Cardiac septum (tissue), 1 donor: Measurements from ENCODE around the gene ETS1. TPM values are rescaled to one million over a fixed set of nuclear protein-coding genes. Genes with fewer than 3 reads are reported as not detected.

Experiments
- DNase-seq: peaks from one replicate; pipeline ENCODE4 v3.0.0-alpha.2; 2020; ENCODE audit warnings: low spot score
- intact Hi-C: fragments of 100-400 bp; cut with DNase I; formaldehyde crosslinking; loops from one replicate; pipeline ENCODE4 v1.14.0; 2022
- total RNA-seq: library from RNA; stranded (reverse); fragmentation: NEBNext Ultra II Directional; extraction: Animal tissue kit (Norgen Biotek cat#: 25700); gene quantifications from one replicate; pipeline ENCODE4 v1.2.1, GENCODE V29; 2021
- donor health status: DM: no; HTN: no; CAD: no.

Gene ETS1
- total RNA-seq, 1 donor from 2014 or later, result 54.2 TPM

DNA sequence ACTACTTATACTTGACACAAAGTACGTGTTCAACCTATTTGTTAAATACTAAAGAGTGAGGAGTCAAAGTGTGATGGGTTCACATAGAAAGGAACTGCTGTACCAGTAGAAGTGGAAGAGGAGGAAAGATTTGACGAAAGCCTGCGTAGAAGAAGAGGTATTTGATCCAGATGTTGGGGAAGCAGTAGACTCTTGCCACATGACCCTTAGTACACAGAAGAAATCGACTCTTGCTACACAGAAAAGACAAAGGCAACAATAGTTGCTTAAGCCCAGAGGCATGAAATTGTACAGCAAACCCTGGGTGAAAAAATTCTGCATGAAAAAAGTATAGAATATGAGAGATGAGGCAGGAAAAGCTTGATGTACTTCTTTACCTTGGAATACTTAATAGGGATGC is 152.9 kb downstream of the ETS1 start:
- intact Hi-C loops, result no loop called here
- DNase-seq, result no peak

DNA sequence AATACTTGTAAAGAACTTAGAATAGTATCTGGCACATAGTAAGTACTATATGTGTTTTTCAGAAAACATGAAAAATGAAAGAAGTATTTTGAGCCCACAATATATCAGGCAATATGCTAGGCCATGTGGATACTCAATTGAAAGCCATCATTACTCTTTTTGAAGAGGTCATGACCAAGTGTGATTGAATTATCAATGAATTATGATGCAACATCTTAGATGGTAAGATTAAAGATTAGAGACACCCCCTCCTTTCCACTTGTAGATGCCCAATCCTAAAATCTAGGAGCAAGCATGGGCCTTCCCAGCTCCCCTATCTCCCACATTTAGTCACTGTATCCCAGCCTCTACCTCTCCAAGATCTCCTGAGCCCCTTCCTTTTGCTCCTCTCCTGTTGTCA is 154.4 kb downstream of the ETS1 start:
- DNase-seq, result no peak
- intact Hi-C loops, result no loop called here

DNA sequence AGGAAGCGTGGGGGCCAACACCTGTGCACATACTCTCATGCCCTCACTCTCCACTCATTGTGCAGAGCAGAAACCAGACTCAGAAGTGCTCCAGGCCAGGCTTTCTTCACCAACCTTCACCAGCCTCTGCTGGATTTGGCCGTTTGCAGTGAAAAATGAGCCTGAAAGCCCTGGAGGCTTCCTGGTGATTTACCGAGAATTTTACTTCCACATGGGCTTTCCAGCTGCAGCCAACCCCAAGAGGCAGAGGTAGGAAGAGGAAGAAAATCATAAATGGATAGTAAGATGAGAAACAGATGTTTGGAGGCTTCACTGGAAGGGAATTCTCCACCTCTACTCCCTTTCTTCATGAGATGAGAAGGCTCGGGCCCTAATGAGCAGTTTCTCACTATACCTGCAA is 155.4 kb downstream of the ETS1 start:
- intact Hi-C loops, result no loop called here

DNA sequence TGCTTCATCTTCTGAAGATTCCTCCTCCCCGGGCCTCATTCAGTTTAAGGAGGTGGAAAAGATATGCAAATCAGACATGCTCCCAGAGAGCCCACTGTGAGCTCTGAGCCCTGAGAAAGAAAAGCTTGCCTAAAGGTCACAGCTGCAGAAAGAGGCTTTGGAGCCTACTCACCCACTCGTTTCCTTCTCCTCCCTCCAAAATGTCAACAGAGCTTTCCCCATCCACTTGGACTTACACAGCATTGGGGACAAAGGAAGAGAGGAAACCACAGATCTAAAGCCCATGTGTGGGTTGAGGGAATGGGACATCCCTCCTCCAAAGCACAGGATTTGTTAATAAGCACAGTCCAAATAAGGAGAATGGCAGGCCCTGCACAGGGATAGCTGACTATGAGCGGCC is 158.4 kb downstream of the ETS1 start:
- DNase-seq, result no peak
- intact Hi-C loops, result no loop called here

More for the DNA sequence above, 155.4 kb downstream of the ETS1 start:
- DNase-seq, result no peak

DNA sequence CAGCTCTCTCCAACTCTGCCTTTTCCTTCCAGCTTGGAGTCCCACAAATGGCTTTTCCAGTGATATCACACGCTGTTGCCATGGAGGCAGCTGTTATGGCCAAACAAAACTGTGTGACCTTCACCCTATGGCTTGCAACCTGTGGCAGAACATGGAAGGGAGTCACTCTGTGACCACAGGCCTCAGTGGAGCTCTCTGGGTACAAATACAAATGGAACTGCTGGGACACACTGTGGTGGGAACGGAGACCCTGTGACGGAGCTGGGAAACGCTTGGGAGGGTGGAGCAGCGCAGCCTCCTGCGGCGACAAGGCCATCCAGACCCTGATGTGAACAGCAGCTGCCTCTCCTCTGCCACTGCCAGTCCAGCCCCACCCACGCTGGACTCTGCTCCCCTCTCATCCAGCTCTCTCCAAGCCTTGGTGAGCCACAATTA is 162.5 kb downstream of the ETS1 start:
- no peak for DNase-seq
- intact Hi-C loops, result loop anchor here (5.0 kb wide), 1 partner anchor 83 kb away; no protein-coding TSS in a partner anchor

DNA sequence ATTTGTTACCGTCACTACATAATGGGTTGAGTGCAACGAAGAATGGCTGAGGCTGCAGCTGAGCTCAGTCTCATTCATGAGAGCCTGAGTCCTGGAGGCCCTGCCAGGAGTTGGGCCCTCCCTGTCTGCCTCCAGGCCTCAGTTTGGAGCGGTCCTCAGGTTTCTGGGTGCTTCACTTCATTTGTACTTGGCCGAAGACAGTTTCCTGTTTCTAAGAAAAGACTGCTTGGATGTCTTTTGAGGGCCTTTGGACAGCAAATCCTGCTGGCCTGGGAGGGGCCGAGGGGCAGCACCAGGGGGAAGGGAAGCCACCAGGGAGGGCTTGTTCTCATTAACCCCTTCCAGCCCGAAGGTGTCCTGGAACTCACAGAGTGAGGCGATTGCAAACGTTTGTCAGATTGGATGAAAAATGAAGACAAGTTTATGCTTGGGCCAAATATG is 163.1 kb downstream of the ETS1 start:
- intact Hi-C loops, result loop anchor here (5.0 kb wide), 1 partner anchor 82 kb away; no protein-coding TSS in a partner anchor
- peak; percentile 79 for DNase-seq

DNA sequence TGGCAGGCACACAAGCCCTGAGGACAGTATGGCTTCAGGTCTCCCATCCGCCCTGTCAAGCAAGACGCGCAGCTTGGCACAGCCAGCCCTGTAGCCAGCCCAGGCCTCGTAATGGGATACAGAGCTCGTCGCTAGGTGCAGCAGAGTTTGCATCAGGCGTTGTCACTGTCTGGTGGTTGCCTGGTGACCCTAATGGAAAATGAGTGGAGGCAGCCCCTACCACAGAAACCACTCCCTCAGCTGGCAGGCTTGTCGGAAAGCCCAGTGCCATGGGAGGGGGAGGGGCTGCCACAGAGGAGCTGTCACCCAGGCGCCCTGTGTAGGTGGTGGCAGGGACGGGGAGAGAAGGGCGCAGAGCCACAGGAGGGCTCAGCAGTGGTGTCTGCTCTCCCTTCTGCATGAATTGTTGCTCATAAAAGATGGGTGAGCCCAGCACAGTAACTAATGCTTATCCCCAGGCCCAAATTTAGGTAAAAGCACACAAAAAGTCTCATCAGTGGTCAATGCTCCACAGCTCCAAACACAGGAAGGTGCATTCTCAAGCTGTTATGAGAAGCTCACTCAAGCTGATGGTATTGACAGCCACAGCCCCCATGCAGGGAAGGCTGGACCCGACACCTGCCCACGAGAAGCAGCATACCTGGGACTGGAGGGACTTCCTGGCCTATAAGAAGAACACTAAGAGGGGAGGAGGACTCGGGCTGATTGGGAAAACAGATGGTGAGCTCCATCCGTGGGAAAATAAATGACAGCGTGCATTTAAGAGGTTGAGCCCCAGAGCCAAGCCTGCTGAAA is 164.6 kb downstream of the ETS1 start:
- intact Hi-C loops, result loop anchor here (5.0 kb wide), 1 partner anchor 80 kb away; no protein-coding TSS in a partner anchor
- no peak for DNase-seq

DNA sequence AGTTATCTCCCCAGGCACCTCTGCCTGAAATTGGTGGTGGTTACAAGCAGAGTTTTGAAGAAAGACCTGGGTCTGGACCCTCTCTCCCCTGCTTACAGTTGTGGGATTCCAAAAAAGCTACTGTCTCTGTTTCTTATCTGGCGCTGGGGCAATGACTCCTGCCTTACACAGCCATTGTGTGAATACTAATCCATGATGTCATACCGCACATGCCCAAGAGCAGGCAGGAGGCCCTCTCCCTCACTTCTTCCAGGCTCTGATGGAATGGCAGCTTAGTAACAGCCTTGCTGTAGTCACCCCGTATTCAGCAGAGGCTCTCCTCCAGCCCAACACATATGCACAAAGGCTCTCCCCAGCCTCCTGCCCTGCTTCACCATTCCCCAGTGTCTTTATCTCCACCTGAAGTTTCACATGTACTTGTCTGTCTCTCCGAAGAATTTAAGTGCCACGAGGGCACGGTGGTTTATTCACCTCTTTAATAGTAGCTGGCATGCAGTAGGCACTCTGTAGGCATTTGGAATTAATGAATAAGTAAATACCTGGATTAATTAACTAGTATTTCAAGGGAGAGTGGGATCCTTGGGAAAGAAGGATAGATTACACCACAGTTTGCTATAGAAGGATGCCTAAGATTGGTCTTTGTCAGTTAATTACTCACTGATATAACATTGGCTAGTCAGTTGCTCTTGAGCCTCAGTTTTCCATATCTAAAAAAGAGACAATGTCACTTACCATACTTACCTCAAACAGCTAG is 165.6 kb downstream of the ETS1 start:
- intact Hi-C loops, result loop anchor here (5.0 kb wide), 1 partner anchor 79 kb away; no protein-coding TSS in a partner anchor
- no peak for DNase-seq

DNA sequence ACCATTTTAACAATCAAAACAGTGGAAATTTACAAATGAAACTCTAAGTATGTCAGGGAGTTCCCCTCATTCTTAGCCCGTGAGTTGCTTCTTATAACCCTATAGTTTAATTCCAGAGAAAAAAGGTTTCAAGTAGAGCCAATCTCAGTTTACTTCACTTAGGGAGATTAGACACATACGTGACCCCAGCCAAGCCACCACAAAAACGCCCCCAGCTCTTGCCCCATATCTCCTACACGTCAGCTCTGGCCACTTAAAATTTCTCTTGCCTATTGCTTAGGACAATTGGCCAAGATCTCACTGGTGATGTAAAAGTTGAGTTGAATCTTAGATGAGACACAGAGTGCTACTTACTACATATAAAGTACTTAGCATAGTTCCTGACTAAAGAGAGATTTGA is 166.4 kb downstream of the ETS1 start:
- intact Hi-C loops, result loop anchor here (5.0 kb wide), 1 partner anchor 79 kb away; no protein-coding TSS in a partner anchor
- no peak for DNase-seq

DNA sequence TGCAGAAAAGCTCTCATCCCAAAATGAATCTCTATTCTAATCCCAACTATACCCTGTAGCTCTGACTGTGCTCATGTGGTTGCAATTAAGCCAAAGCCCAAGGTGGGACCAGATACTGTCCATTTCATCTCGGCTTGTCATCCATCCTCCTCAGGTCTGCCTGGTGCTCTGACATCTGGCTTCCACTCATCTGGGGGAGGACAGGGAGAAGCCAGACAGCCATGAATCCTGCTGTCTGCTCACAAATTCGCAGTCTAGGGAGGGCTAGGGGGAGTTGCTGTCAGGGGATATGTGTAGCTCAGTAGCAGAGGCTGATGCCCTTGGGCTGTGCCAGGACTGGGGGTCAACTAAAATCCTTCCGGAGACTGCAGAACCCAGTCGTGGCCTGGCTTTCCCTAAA is 167.1 kb downstream of the ETS1 start:
- intact Hi-C loops, result loop anchor here (5.0 kb wide), 1 partner anchor 78 kb away; no protein-coding TSS in a partner anchor
- DNase-seq, result no peak

DNA sequence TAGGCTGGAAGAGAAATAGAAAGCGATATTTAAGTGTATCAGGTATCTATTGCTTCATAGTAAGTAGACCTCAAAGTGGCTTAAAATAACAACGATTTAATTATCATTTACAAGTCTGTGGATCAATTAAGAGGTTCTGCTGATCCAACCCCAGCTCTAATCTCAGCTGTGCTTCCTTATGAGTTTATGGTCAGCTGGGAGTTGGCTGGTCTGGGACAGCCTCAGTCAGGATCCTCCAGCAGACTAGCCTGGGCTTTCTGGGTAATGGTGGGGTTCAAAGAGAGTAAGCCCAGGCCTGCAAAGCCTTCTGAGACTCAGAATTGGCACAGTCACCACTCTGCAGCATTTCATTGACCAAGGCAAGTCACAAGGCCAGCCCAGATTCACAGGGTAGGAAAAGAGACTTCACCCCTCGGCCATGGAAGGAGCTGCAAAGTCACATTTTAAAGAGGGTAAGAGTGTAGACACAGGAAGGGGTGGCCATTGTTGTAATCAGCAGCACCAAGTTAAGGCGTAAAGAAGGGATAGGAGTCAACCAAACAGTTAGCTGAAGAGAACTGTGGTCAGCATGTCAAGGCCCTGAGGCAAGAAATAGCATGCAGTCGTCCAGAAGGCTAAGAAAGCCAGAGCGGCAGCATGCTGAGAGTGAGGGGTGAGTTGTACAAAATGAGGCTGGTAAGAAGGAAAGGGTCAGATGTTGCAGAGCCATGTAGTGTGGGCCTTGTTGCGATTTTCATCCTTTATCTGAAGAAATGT is 168.2 kb downstream of the ETS1 start:
- intact Hi-C loops, result no loop called here
- DNase-seq, result no peak

DNA sequence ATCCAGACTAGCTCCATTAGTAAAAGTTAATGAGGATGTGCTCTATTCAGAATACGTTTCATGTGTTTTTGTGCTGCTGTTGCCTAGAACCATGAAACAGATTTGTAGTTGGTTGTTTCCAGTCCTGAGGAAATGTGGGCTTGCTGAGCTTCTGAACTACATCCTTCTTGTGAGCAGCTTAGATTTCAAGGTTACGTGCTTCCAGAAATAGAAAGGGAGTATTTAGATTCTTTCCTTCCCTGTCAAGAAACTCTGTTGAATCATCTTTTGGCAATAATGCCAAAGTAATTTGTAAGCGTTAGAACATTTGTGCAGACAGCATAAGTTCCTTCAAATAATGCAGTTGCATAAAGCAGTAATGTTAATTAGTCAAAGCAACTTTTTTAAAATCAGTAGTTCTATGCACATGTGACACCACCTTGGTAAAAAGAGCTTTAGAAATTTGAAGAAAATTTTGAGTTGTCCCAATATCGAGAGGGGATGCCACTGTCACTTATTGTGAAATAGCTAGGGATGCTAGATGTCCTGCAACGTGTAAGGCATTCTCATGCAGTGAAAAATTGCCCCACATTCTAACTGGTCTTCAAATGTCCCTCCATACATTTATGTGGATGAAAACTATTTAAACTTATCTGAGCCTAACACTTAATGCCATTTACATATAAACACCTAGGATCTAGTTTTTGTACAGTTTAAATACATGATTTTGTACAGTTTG is 169.6 kb downstream of the ETS1 start:
- no peak for DNase-seq
- intact Hi-C loops, result no loop called here

DNA sequence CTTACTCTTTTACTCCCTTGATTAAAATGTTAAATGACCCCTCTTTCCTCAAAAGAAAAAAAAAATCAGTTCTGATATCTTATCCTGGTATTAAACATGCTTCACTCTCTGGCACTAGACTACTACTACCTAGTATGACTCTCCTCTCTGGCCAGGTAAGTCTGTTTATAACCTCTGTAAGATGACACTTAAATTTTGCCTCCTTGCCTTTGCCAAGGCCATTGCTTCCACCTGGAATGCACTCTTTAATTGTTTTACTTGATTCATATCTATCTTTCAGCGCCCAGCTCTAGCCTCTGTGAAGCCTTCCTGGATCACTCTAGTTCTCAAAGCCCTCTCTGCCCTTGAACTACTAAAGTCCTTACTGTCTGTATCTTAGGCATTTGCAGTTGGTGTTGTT is 170.4 kb downstream of the ETS1 start:
- intact Hi-C loops, result no loop called here
- DNase-seq, result no peak

DNA sequence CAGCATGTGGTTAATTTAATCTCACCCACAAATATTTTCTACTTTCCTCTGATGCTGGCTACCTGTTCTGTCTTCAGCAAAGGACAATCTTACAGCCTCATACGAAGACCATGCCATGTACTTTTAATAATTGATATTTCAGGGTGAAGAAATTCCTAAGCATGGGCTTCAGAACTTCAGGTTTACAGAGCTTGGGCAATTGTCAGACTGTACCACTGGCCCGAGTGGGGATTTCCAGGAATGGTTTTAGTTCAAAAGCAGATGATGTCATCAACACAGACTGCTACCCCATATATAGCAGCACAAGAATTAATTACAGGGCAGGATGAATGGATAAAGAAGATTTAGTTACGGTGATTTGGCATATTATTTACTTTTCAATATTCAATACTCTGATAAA is 171.8 kb downstream of the ETS1 start:
- intact Hi-C loops, result no loop called here
- DNase-seq, result no peak

DNA sequence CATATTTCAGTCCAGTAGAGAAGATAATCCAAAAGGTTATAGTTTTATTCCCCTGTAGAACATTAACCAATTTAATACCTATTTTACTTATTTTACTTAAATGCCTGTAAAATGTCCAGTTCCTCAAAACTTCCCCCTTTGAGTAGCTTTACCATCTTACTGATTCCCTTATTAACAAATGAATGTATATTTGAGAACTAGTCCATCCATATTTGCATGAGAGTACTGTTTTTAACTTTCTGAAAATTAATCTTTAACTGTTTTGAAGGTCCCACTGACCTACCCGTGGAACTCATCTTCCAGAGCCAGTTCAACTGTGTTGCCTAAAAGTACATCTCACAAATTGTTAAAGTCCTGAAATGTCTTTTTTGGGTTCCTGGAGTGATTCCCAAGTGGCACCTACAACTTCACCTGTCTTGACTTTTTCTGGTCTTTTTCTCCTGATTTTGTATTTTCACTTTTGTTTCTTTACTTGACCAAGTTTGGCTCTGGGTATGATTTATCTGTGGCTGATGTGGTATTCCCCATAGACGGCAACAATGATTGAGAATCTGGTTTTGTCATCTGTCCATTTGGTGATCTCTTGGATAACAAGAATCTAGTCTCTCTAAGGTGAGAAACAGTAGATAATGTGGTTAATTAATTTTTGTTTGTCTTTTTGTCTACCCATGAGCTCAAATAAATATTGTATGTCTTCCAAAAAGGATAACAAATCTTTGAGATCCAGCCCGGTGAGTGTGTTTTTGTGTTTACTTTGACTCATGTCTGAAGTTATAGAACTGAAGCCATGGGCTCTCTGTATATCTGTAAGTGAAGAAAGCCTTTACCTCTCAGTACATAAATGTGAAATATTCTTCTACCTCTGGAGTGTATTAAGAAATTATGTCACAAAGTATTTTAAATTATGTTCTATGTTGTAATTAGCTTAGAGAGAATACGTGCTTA is 174.2 kb downstream of the ETS1 start:
- intact Hi-C loops, result no loop called here
- DNase-seq, result no peak

DNA sequence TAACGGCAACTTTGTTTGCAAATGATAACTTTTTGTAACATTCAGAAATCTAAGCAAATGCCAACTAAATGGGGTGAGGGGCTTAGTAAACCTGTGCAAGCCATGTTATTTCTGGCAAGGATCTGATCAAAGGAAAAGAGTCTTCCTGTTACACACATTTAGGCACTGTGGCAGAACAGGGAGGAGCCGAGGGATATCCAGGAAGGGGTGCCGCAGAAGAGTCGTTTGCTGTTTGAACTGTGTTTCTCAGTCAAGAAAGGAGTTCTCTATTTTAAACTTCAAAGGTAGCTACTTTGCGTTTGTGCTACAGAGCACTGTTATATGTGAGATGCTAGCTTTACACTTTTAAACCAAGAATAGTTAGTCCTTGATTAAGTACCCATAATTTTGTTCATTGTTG is 175.5 kb downstream of the ETS1 start:
- no peak for DNase-seq
- intact Hi-C loops, result no loop called here

DNA sequence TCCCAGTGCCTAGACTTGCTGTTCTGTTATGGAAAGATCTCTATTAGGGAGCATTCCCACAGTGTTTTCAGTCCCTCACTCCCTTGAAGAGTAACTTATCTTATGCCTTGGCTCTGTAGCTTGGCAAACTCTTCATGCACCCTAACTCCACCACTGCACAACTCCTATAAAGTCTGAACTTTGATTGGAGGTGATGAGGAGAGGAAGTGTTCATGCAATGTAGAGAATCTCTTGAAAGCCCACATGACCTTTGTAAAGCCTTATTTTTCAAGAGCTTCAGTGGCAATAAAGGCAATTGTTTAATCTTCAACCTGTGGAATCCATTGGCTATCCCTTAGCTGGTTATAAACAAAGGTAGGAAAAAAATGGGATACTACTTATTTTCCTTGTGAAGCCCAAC is 176.2 kb downstream of the ETS1 start:
- no peak for DNase-seq
- intact Hi-C loops, result no loop called here

DNA sequence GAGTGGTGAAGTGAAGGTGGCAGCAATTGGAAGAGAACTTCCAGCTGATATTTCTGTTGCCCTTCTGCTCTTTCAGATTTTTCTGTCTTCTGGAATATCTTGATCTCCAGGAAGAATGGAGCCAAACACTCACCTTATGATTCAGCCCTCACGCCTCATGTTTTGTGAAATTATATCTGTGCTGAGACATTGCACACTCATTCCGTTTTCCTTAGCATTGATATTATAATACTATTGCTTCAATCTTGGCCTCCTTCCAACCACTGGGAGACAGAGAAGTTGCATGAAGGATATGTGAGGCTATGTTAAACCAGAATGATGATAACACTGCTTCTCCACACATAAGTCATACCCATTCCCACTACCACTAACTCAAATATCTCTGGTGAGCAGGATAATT is 177.9 kb downstream of the ETS1 start:
- DNase-seq, result no peak
- intact Hi-C loops, result no loop called here
